Stimulated activated CD4-positive, alpha-beta T cell treated with anti-CD3 and anti-CD28 coated beads, TNF-alpha, amount 100 ng/mL, for 48 hours (primary cell): ENCODE measurements around the gene PRR3.
"Not testable (repeated sequence)": the region's sequence is repeated elsewhere in the genome, so short reads cannot be mapped to it uniquely, and the experiment has no call there.

Experiments used
- DNase-seq, 3 donors: peaks; one replicate each; pipeline ENCODE4 v3.0.0-alpha.2; 2020; ENCODE audit warnings: low read depth in 3 of 3

The PRR3 gene

GRCh38 chr6:30556906-30557682 lies at the start of gene PRR3:
TSS of gene PRR3 (plus strand) at chr6:30557295. CDS start at chr6:30557345, 50 bp downstream.
- peak; percentile 78 to 85 (median 85) for DNase-seq

- DNase-seq = no peak
Measured at GRCh38 chr6:30507849-30508827, 49.0 kb upstream of the PRR3 start.

GRCh38 chr6:30508890-30509736 lies 48.0 kb upstream of the PRR3 start:
- DNase-seq = no peak

GRCh38 chr6:30510419-30511168 lies 46.5 kb upstream of the PRR3 start:
- no peak for DNase-seq

DNA sequence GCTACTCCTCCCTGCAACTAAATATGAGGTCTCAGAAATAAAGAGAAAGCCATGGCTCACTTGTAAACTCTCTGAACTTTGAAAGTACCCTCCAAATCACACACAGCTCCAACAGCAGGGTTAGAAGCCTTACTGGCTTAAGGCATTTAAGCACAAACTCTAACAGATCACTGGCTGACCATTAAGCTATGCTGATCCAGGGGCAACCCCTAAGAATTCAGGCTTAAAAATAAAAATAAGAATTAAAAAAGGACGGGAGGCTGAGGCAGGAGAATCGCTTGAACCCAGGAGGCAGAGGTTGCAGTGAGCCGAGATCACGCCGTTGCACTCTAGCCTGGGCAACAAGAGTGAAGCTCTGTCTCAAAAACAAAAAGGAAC lies 45.9 kb upstream of the PRR3 start:
- no peak for DNase-seq

DNA sequence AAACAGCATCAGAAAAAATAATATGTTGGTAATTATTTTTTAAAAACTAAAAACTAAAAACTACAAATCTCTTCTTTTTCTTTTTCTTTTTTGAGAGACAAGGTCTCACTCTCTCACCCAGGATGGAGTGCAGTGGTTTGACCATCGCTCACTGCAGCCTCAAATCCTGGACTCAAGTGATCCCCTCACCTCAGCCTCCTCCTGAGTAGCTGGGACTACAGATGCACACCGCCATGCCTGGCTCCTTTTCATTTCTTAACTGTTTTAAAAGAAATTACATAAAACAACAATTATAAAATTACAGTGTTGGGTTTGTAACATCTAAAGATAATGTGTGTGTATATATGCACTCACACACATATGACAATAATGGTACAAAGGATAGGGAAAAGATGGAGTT lies 43.6 kb upstream of the PRR3 start:
- no peak for DNase-seq

DNA sequence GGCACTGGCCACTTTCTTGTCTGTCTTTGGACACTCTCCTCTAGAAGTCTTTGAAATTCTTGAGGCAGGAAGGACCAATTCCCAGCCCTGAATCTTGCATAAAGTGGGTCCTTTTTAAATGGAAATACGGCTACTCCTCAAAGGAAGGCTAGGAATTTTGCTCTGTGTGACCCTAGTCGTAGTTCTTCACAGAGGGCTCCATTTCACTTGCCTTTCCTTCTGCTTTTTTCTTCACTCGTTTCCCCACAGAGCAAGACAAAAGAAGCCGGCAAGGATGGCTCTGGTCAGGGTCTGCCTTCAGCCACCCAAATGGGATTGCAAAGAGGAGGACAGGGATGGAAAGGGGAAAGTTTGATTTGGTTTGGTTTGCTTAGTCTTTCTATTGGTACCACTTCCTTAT lies 42.0 kb upstream of the PRR3 start:
- DNase-seq = no peak

- DNase-seq = peak; percentile 76 to 93 (median 82)
Measured at GRCh38 chr6:30515944-30516753, 40.9 kb upstream of the PRR3 start.

- DNase-seq = not testable (repeated sequence)
Measured at GRCh38 chr6:30516754-30517076, 40.4 kb upstream of the PRR3 start.

- DNase-seq = not testable (repeated sequence)
Measured at GRCh38 chr6:30517767-30518504, 39.2 kb upstream of the PRR3 start.

DNA sequence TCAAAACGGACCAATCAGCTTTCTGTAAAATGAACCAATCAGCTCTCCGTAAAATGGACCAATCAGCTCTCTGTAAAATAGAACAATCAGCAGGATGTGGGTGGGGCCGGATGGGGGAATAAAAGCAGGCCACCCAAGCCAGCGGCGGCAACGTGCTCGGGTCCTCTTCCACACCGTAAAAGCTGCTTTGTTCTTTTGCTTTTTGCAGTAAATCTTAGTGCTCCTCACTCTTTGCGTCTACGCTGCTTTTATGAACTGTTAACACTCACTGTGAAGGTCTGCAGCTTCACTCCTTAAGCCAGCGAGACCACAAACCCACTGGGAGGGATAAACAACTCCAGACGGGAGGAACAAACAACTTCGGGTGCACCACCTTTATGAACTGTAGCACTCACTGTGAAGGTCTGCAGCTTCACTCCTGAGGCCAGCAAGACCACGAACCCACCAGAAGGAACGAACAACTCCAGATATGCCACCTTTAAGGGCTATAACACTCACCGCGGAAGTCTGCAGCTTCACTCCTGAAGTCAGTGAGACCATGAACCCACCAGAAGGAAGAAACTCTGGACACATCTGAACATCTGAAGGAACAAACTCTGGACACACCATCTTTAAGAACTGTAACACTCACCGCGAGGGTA lies 38.5 kb upstream of the PRR3 start:
- DNase-seq = peak in 1 of 3 donors; percentile 46

DNA sequence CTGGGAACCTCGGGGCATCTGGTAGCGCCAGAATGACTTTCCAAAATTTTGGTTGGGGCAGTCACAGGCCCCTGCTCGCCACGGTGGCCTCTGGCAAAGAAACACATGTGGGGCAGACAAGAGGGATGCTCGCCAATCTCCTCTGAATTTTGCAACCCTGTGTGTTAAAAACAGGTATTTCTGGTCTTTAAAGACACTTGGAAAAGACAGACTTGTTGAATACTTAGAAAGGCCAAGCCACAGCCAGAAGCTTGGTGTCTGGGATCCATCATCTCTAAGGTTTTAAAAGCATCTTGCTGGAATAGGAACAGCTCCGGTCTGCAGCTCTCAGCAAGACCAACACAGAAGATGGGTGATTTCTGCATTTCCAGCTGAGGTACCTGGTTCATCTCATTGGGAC lies 36.6 kb upstream of the PRR3 start:
- DNase-seq = no peak

GRCh38 chr6:30521082-30521481 lies 36.0 kb upstream of the PRR3 start:
- DNase-seq = not testable (repeated sequence)

GRCh38 chr6:30521952-30522351 lies 35.1 kb upstream of the PRR3 start:
- not testable (repeated sequence) for DNase-seq

- DNase-seq = not testable (repeated sequence)
Measured at GRCh38 chr6:30526444-30526843, 30.7 kb upstream of the PRR3 start.

DNA sequence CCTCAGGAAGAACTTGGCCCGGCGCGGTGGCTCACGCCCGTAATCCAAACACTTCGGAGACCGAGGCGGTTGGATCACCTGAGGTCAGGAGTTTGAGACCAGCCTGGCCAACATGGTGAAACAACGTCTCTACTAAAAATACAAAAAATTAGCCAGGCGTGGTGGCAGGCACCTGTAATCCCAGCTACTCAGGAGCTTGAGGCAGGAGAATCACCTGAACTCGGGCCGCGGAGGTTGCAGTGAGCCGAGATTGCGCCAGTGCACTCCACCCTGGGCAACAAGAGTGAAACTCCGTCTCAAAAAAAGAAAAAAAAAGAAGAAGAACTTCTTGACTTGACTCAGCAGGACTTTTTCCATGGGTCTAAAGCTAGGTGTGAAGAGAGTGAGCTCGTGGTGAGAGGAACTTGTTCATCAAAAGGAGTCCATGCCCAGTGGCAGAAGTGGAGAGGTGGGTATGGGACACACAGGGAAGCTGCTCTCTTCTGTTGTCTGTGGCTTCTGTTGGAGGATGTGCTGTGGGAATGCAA lies 27.7 kb upstream of the PRR3 start:
- peak in 2 of 3 donors; percentile 40 to 52 for DNase-seq

DNA sequence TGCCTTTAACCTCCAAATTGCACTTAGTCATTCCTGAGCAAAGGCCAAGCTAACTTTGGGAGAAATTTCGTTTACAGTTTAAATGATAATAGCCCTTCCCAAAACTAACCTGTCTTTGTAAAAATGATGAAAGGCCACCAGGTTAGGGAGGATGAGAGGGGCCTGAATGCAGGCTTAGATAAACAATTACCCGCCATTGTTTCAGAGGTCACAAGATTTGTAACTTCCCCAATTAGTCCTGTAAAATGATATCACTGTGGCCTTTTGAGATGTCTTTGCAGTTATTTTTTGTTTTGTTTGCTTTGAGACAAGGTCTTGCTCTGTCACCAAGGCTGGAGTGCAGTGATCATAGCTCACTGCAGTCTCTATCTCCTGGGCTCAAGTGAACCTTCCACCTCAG lies 27.1 kb upstream of the PRR3 start:
- no peak for DNase-seq

GRCh38 chr6:30533460-30534294 lies 23.4 kb upstream of the PRR3 start:
- DNase-seq = no peak
